ENCODE data around the gene RAB1B.
"Not testable (repeated sequence)": the region's sequence is repeated elsewhere in the genome, so short reads cannot be mapped to it uniquely, and the experiment has no call there.

RAB1B gene

GRCh38 chr11:66247295-66247694, 21.1 kb upstream of the RAB1B start:
- DNase-seq (ENCODE audit: low spot score) = no peak
- no peak for TF ChIP-seq CTCF (IDR thresholded peaks at IDR 0.05; ENCODE audit: borderline replicate concordance, control extremely low read depth, extremely low read depth, insufficient read depth, missing control alignments)
- in situ Hi-C loops (cut with MboI; ENCODE audit: low sequenced_read_pairs, unreplicated experiment) = no loop called here

GRCh38 chr11:66247801-66248200, 20.6 kb upstream of the RAB1B start:
- in situ Hi-C loops (cut with MboI; ENCODE audit: low sequenced_read_pairs, unreplicated experiment) = no loop called here
- no peak for TF ChIP-seq CTCF (IDR thresholded peaks at IDR 0.05; ENCODE audit: borderline replicate concordance, control extremely low read depth, extremely low read depth, insufficient read depth, missing control alignments)
- no peak for DNase-seq (ENCODE audit: low spot score)

- TF ChIP-seq CTCF (IDR thresholded peaks at IDR 0.05; ENCODE audit: borderline replicate concordance, control extremely low read depth, extremely low read depth, insufficient read depth, missing control alignments) = no peak
- DNase-seq (ENCODE audit: low spot score) = no peak
- in situ Hi-C loops (cut with MboI; ENCODE audit: low sequenced_read_pairs, unreplicated experiment) = no loop called here
Observed at GRCh38 chr11:66248903-66249302, 19.5 kb upstream of the RAB1B start.

- no peak for TF ChIP-seq CTCF (IDR thresholded peaks at IDR 0.05; ENCODE audit: borderline replicate concordance, control extremely low read depth, extremely low read depth, insufficient read depth, missing control alignments)
- in situ Hi-C loops (cut with MboI; ENCODE audit: low sequenced_read_pairs, unreplicated experiment) = no loop called here
- DNase-seq (ENCODE audit: low spot score) = no peak
Observed at GRCh38 chr11:66251809-66252208, 16.6 kb upstream of the RAB1B start.

- DNase-seq (ENCODE audit: low spot score); in situ Hi-C loops (cut with MboI; ENCODE audit: low sequenced_read_pairs, unreplicated experiment): not testable (repeated sequence)
Observed at GRCh38 chr11:66253081-66253480, 15.4 kb upstream of the RAB1B start.

- in situ Hi-C loops (cut with MboI; ENCODE audit: low sequenced_read_pairs, unreplicated experiment) = no loop called here
- DNase-seq (ENCODE audit: low spot score) = no peak
- no peak for TF ChIP-seq CTCF (IDR thresholded peaks at IDR 0.05; ENCODE audit: borderline replicate concordance, control extremely low read depth, extremely low read depth, insufficient read depth, missing control alignments)
Observed at GRCh38 chr11:66258473-66258893, 10.0 kb upstream of the RAB1B start.

- in situ Hi-C loops (cut with MboI; ENCODE audit: low sequenced_read_pairs, unreplicated experiment) = no loop called here
- TF ChIP-seq CTCF (IDR thresholded peaks at IDR 0.05; ENCODE audit: borderline replicate concordance, control extremely low read depth, extremely low read depth, insufficient read depth, missing control alignments) = no peak
- no peak for DNase-seq (ENCODE audit: low spot score)
Observed at GRCh38 chr11:66259225-66259624, 9.2 kb upstream of the RAB1B start.
